ENCODE measurements around the gene CHEK2.
"Not testable (repeated sequence)": the region's sequence is repeated elsewhere in the genome, so short reads cannot be mapped to it uniquely, and the experiment has no call there.

Gene CHEK2

GRCh38 chr22:28670161-28670560 lies 71.5 kb downstream of the CHEK2 start:
- DNase-seq (ENCODE audit: low read depth in 1 of 2, low spot score in 1 of 2) = no peak
- TF ChIP-seq REST (IDR thresholded peaks at IDR 0.05; ENCODE audit: insufficient replicate concordance, low read depth) = no peak
- TF ChIP-seq SPI1 (IDR thresholded peaks at IDR 0.05; ENCODE audit: borderline replicate concordance, low read depth) = no peak
- peaks cover 24% of the 10 kb centered on the region for H3K27me3 ChIP-seq (ENCODE audit: insufficient read depth, poor library complexity, severe bottlenecking)
- H3K4me3 ChIP-seq (replicated peaks; ENCODE audit: insufficient read depth, low read length) = no peak overlapping the region
- H3K27ac ChIP-seq (replicated peaks) = no peak overlapping the region

GRCh38 chr22:28669387-28669786 lies 72.2 kb downstream of the CHEK2 start:
- Histone ChIP-seq H3K27me3 (ENCODE audit: insufficient read depth, poor library complexity, severe bottlenecking) (peaks cover 20% of the 10 kb centered on the region), H3K4me3 (replicated peaks; ENCODE audit: insufficient read depth, low read length) (no peak overlapping the region), H3K27ac (replicated peaks) (no peak overlapping the region)
- no peak for DNase-seq (ENCODE audit: low read depth in 1 of 2, low spot score in 1 of 2)
- TF ChIP-seq POLR2AphosphoS5 (IDR thresholded peaks at IDR 0.05; ENCODE audit: low read depth) = no peak
- no peak for TF ChIP-seq GABPA (IDR thresholded peaks at IDR 0.05; ENCODE audit: low read depth)
- TF ChIP-seq SPI1 (IDR thresholded peaks at IDR 0.05; ENCODE audit: borderline replicate concordance, low read depth) = no peak
- no peak for TF ChIP-seq CTCF (IDR thresholded peaks at IDR 0.05; ENCODE audit: insufficient read depth, low read length)
- no peak for TF ChIP-seq REST (IDR thresholded peaks at IDR 0.05; ENCODE audit: insufficient replicate concordance, low read depth)

DNA sequence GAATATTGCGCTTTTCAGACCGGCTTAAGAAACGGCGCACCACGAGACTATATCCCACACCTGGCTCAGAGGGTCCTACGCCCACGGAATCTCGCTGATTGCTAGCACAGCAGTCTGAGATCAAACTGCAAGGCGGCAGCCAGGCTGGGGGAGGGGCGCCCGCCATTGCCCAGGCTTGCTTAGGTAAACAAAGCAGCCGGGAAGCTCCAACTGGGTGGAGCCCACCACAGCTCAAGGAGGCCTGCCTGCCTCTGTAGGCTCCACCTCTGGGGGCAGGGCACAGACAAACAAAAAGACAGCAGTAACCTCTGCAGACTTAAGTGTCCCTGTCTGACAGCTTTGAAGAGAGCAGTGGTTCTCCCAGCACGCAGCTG lies 78.1 kb downstream of the CHEK2 start:
- not testable (repeated sequence) for H3K27me3 ChIP-seq (ENCODE audit: insufficient read depth, poor library complexity, severe bottlenecking); H3K4me3 ChIP-seq (replicated peaks; ENCODE audit: insufficient read depth, low read length); H3K27ac ChIP-seq (replicated peaks); DNase-seq (ENCODE audit: low read depth in 1 of 2, low spot score in 1 of 2)

GRCh38 chr22:28658448-28658847 lies 83.2 kb downstream of the CHEK2 start:
- no peak overlapping the region for H3K4me3 ChIP-seq (replicated peaks; ENCODE audit: insufficient read depth, low read length)
- no peak for DNase-seq (ENCODE audit: low read depth in 1 of 2, low spot score in 1 of 2)
- H3K27ac ChIP-seq (replicated peaks) = no peak overlapping the region
- no peak for TF ChIP-seq POLR2AphosphoS5 (IDR thresholded peaks at IDR 0.05; ENCODE audit: low read depth)
- TF ChIP-seq SPI1 (IDR thresholded peaks at IDR 0.05; ENCODE audit: borderline replicate concordance, low read depth) = no peak
- TF ChIP-seq REST (IDR thresholded peaks at IDR 0.05; ENCODE audit: insufficient replicate concordance, low read depth) = no peak
- no peak for TF ChIP-seq CTCF (IDR thresholded peaks at IDR 0.05; ENCODE audit: insufficient read depth, low read length)
- TF ChIP-seq GABPA (IDR thresholded peaks at IDR 0.05; ENCODE audit: low read depth) = no peak
- H3K27me3 ChIP-seq (ENCODE audit: insufficient read depth, poor library complexity, severe bottlenecking) = no peaks in the 10 kb centered on the region
